Erythroblast (primary cell): ENCODE data around the gene APBA1.

Experiments
- GATA1 ChIP-seq: IDR thresholded peaks from 2 replicates; pipeline ENCODE4 v1.6.1; 2011; ENCODE audit warnings: low read depth, mild to moderate bottlenecking, control low read depth, low read length, moderate library complexity
- POLR2A ChIP-seq: IDR thresholded peaks from 2 replicates; pipeline ENCODE4 v1.6.1; 2011; ENCODE audit warnings: mild to moderate bottlenecking, low read length

DNA sequence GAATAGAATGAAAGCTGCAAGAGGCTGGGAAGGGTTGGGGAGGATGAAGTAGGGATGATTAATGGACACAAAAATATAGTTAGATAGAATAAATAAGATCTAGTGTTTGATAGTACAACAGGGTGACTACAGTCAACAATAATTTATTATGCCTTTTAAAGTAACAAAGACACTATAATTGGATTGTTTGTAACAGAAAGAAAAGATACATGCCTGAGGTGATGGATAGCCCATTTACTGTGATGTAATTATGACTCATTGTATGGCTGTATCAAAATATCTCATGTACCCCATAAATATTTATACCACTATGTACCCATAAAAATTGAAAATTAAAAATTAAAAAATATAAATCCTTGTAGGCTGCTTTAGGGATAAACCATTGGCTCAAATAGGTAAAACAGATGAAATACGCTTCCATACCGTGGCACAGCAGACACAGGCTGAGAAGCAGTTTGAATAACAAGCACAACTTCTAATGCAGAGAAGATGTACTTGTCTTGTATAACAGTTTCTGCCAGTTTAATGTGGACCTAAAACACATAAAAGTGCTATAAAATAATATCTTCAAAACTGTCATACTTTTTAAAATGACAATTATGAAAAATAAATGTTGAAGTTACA, 34.9 kb downstream of the APBA1 start:
- no peak for TF ChIP-seq POLR2A
- no peak for TF ChIP-seq GATA1
